Measurements from ENCODE around the gene BASP1.

DNA sequence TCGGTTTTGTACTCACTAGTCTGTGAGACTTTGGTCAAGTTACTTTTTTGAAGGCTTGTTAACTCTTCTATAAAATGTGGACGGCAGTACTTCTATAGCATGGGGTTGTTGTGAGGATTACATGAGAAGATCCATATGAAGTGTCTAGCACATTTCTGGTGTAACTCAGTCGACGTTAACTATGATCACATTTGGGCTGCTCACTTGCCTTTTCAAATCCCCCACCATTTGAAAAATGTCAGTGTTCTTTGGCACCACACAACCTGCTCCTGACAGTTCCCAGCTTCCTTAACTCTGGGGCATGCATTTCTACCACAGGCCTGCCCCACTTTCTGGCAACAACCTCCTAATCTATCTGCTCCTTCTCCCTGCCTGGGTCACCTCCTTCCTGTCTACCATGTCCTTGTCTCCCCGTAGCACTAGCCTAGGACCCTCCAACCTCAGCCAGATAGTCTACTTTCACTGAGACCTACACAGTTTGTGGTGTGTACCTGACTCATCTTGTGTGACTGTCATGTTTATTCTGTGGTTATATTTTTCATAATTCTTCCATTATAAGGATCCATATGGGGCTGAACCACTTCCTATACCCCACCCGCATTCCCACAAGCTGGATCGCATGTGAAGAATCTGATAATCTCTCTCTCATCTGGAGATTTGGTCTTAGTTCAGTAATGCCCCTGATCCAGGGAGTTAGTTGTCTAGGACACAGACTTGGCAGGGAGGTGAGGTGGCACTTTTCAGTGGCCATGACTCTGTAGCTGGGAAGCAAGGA, 30.2 kb upstream of the BASP1 start:
- no peak for TF ChIP-seq CTCF (IDR thresholded peaks at IDR 0.05; ENCODE audit: low read depth, low read length)
- TF ChIP-seq POLR2A (IDR thresholded peaks at IDR 0.05; ENCODE audit: extremely low read depth, insufficient read length): no peak
